COLO668 (cell line): ENCODE results near the gene KIRREL1.
A peak's percentile ranks its signal among the peaks of the same experiment; 100 is the strongest.

Experiments used
- DNase-seq: peaks from one replicate; lab custom pipeline; 2025; ENCODE audit not compliant: unreplicated experiment; lab: John Stamatoyannopoulos, UW

Gene KIRREL1

DNA sequence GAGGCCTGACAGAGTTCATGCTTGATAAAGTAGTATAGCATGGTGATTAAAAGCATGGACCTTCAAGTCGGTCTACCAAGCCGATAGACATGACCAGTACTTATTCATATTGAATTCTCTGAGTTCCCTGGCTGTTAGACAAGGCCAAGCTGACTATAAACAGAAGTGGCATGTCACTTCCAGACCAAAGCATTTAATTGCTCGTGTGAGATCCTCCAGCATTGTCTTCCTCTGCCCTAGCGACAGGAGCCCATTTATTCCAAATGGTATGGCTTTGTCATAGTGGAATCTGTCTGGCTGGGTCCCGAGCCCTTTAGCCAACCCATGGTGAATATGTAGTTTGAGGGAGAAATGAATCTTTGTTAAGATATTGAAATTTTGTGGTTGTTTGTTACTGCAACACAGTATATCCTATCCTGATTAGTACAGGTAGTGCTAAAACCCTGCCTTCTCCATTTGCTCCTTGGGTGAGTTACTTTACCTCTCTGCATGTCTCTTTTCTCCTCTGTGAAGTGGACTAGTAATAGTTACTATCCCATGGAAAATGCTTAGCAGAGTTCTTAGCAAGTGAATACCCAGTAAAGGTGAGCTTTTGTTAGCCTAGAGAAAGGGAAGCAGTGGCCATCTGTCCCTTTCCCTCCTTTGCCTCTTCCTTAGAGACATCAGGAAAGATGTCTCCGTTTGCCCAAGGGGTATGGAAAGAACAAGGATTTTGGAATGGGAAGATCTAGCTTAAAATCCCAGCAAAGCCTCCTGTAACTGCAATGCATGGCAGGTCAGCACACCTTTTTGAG is 109.6 kb downstream of the KIRREL1 start:
- DNase-seq: no peak

DNA sequence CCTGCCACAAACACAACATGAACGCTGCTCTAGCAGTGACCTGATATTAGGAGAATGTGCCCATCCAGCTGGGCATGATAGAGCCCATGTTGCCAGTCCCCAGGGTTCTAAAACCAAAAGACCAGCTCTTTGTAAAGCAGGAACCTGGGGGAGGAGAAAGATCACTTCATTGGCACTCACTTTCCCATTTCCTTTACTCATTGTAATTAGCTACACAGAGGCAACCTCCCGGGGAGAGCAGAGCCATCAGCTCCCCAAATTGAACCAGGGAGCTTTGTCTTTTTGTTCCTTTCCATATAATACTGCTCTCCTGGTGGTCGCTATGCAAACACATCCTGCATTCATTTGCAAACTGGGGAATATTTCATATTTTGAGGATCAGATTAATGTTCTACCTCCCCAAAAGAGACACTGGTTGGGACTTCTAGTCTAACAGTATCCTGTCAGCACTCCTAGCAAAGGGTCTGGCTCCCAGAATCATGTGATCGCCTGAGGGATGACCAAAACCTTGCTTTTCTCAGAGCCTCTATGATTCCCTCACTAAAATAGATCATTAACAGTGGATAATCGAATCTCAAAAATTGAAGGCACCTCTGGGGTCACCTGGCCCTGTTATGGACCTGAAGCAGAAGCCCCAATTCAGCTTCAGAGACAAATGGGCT is 110.5 kb downstream of the KIRREL1 start:
- no peak for DNase-seq

DNA sequence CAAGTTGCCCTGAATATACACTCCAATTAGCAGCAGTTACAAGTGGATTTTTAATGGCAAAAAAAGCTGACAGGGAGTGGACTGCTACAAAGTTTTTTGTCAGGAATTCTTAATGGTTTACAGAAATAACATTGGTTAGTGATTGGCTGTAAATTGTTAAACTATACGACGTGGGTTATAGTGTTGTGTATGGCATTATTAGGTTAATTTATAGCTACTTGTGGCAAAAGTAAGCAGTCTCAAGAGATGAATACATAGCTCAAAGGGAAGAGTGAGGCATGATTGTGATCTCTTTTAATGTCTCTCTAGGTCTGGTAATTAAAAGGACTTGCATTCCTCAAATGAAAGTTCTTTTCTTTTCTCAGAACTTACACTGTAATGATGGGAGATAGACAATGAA is 111.4 kb downstream of the KIRREL1 start:
- DNase-seq: no peak

DNA sequence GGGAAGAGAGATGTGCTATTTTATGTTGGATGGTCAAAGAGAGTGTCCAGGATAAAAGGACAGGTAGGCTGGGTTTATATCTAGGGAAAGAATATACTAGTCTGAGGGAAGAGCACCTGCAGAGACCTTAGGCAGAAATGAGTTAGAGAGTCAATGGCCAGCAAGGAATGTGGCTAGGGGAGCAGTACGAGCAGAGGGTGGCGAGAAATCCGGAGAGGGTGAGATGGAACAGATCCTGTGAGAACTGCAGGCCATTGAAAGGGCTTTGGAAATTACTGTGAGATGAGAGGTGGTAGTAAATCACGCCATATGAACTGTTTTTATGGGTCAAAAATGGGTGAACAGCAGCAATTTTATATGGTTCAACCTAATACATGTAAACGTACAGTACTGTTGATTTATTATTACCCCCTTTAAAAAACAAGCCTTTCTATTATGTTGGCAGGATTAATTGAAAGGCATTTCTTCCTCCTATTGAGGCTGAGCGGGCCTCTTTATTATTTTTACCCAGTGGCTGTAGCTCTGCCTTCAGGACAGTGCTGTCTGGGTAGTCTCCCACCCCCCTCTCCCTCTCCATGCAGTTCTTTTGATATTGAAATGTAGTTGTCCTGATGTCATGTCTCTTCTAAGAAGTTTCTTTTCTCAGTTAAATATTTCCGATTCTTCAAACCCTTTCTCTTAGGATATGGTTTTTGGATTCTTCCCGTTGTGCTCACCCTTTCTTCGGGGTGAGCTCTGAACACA is 112.1 kb downstream of the KIRREL1 start:
- no peak for DNase-seq

- no peak for DNase-seq
Observed at GRCh38 chr1:158107916-158108315, 114.5 kb downstream of the KIRREL1 start.

DNA sequence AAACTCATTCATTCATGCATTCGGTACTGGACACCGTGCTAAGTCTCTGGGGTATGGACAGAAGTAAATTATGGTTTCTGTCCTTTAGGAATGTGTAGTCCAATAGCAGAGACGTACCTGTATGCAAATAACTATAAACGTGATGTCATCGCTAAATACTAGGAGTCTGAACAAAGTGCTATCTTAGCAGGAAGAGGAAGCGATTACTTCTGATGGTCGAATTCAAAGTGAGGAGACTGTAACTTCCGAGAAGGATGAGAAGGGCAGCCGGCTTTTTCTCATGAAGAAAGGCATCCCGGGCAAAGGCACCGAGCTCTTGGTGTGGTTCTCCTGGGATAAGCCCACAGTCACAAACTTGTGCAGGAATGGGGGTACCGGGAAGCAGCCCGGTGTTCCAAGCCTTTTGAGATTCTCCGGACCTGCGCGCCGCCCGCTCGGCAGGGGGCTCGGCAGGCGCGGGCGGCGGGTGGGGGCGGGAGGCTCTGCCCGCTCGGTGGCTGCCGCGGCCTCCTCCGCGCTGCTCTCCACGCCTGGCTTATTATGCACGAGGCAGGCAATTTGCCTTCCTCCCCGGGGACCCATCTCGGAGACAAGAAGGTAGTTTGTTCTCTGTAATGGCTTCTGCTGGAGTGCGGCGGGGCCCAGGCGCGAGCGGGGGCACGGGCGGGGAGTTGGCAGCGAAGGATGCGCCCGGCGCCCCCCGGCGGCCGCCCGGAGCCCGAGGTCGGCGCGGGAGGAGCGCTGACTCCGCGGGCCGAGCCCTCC is 119.7 kb downstream of the KIRREL1 start:
- DNase-seq: no peak

DNA sequence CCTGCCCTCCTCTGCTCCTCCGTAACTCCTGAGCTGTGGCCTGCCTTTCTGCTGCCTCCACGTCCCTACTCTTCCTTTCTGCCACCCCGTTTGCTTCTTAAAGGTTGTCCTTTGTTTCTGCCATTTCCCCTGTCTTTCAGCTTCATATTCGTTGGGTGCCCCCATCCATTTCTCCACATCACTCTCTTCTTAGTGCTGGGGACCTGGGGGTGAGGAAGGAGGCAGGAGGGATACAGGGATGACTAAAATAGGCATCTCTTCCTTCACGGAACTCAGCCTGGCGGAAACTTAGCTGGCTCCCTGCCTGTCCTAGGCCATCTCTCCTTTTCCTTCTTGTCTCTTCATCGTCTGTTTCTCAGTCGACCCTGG is 120.3 kb downstream of the KIRREL1 start:
- no peak for DNase-seq

DNA sequence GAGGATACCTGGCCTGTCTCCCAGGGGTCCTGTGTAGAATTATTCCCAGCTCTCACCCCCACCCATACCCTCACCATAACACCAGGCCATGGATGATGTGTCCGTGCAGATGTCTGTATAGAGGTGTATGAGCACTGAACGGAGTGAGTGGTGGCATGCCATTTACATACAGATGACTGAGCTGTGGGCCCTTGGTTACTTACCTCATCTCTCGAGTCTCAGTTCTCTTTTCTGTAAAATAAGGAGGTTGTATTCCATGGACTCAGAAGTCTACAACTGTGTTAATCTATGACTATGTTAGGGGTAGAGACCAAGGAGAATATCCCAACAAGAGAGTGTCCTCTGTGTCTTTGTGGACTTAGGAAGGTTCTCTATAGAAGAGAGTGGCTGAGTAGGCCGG is 121.7 kb downstream of the KIRREL1 start:
- DNase-seq: no peak

- no peak for DNase-seq
Observed at GRCh38 chr1:158116311-158117167, 123.1 kb downstream of the KIRREL1 start.

DNA sequence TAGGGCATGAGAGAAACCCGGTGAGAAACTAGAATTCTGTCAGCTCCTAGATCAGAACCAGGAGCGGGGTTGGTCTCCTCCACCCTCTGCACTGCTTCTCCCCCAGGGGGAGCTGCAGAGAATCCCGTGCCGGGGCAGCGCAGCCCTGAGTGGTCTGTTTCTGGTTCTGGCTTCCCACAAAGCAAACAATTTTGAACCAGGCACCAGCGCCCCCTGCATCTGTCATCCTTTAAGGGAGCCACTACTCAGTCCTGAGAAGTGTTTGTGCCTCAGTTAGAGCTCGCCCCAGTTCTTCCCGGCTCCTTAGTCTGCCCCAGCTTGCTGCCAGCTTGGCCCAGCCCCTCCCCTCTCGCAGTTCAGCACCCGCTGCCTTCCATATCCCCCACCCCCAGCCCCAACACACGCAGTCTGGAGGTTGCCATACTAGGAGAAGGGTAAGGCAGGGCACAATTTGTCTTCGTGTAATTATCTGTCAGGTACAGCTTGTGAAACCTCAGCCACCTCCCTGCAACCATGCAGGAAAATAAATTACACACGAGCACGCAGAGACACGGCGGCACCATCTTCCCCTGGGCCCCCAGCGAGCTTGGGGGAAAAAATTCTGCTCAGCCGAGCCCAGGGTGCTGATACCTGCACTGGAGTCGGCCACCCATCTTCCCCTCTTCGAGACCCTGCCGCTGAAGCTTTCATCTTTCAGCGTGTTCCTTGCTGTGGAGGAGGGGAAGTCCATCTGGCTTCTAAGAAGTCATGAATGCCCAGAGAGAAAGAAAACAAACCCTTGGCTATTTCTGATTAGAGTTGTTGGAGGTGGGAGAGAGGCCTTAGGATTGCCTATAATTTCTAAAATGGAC is 124.6 kb downstream of the KIRREL1 start:
- no peak for DNase-seq

DNA sequence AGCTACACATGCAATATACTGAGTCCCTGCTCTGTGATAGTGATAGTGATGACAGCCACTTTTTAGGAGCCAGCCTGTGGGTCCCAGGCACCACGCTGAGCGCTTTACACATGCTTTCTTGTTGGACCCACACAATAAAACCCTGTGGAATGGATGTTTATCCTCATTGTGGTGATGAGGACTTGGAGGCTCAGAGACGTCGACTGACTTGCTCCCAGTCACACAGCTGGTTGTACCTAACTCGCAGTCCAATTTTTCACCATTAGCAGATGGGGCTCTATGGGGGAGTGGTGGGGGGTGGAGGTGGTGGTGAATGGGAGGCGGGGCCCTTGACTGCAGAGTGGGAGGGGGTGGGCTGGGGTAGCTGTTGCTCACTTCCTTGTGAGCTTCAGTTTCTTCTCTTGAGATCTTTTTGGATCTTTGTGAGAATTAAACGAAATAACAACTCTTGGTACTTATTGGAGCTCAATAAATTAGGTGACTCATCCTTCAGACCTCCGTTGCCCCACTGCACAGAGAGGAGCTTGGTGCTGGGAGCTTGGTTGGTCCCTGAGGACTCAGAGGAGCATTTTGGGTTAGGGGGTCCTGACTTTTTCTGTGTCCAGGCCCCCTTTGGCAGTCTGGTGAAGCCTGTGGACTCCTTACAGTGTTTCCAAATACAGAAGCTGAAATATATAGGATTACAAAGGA is 125.4 kb downstream of the KIRREL1 start:
- no peak for DNase-seq

GRCh38 chr1:158119976-158120653 is 126.7 kb downstream of the KIRREL1 start:
- no peak for DNase-seq

GRCh38 chr1:158121604-158122254 is 128.3 kb downstream of the KIRREL1 start:
- DNase-seq: peak; percentile 18

GRCh38 chr1:158122833-158123388 is 129.5 kb downstream of the KIRREL1 start:
- no peak for DNase-seq

DNA sequence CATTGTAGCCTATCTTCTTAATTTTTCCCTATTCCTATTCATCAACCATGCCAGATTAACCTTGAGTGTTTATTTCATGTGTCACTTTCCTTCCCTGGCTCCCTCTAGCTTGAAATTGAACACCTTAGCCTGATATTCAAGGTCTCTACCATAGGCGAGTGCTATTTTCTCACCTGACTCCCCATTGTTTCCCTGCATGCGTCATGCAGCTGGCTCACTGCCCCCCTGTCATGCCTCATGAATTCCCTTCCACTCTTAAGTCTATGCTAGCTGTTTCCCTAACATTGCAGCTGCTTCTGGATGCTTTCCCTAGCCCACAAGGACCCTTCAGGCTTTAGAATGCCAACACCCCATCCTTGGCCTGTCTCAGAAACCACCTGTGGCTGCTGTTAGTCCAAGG is 130.6 kb downstream of the KIRREL1 start:
- no peak for DNase-seq

GRCh38 chr1:158124999-158125398 is 131.6 kb downstream of the KIRREL1 start:
- DNase-seq: peak; percentile 57

GRCh38 chr1:158126425-158126824 is 133.0 kb downstream of the KIRREL1 start:
- DNase-seq: no peak
